Measurements from ENCODE around the gene CYP4F2. TPM values are rescaled to one million over a fixed set of nuclear protein-coding genes. Genes with fewer than 3 reads are reported as not detected.
"Not testable (repeated sequence)": the region's sequence is repeated elsewhere in the genome, so short reads cannot be mapped to it uniquely, and the experiment has no call there.

CYP4F2 gene
- total and polyA plus RNA-seq, 2 experiments from 2014 or later, result not detected

DNA sequence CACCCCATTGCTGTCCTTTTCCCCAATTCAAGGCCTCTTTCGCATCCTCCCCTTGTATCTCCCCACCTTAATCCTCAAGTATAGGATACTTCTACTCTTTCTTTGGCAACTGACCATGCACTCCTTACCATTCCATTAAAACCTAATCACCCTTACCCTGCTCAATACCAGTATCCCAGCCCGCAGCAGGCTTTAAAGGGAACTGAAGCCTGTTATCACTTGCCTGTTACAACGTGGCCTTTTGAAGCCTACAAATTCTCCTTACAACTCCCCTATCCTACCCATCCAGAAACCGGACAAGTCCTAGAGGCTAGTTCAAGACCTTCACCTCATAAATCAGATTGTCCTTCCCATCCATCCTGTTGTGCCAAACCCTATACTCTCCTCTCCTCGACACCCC is 66.2 kb downstream of the CYP4F2 start:
- Histone ChIP-seq H3K4me3 (no peak overlapping the region), H3K36me3 (ENCODE audit: low read depth) (no peaks in the 10 kb centered on the region), H3K9me3 (ENCODE audit: low read depth) (no peaks in the 10 kb centered on the region), H3F3A (ENCODE audit: insufficient read depth) (no peaks in the 10 kb centered on the region), H3K27ac (no peak overlapping the region), H4K20me1 (ENCODE audit: insufficient read depth) (no peaks in the 10 kb centered on the region), H3K9ac (no peak overlapping the region), H3K27me3 (replicated peaks; ENCODE audit: insufficient read depth) (no peaks in the 10 kb centered on the region), H3K79me2 (ENCODE audit: insufficient read depth) (no peaks in the 10 kb centered on the region), H3K9me2 (ENCODE audit: insufficient read depth) (no peaks in the 10 kb centered on the region), H3K4me2 (ENCODE audit: unreplicated experiment) (no peak overlapping the region), H2AFZ (no peak overlapping the region), H3K4me1 (ENCODE audit: insufficient read depth) (no peaks in the 10 kb centered on the region; the same call in 1 of the 2 replicates)
- no peak for DNase-seq
- TF ChIP-seq EZH2phosphoT487 (IDR thresholded peaks at IDR 0.05; ENCODE audit: insufficient read depth, low read depth) (no peak), EZH2 (IDR thresholded peaks at IDR 0.05; ENCODE audit: insufficient read depth, poor library complexity, severe bottlenecking) (no peak)
- WGBS, 2 experiments (ENCODE audit: low coverage in 1 of 2, low lambda C conversion rate in 2 of 2, missing lambda C conversion rate in 2 of 2), result 41 to 48% methylated on average over 5 of the region's 5 CpGs
- in situ Hi-C loops (cut with MboI), result no loop called here

DNA sequence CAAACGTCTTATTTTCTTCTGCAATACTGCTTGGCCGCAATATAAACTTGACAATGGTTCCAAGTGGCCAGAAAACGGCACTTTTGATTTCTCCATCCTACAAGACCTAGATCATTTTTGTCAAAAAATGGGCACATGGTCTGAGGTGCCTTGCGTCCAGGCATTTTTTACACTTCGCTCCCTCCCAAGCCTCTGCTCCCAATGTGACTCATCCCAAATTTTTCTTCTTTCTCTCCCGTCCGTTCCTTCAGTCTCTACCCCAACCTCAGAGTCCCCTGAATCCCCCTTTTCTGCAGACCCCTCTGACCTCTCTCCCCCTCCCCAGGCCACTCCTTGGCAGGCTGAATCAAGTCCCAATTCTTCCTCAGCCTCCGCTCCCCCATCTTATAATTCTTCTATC is 68.1 kb downstream of the CYP4F2 start:
- Histone ChIP-seq H3K9ac (no peak overlapping the region), H3K27me3 (replicated peaks; ENCODE audit: insufficient read depth) (no peaks in the 10 kb centered on the region), H3K36me3 (ENCODE audit: low read depth) (no peaks in the 10 kb centered on the region), H3K4me3 (no peak overlapping the region), H3K4me1 (ENCODE audit: insufficient read depth) (no peaks in the 10 kb centered on the region), H3K9me2 (ENCODE audit: insufficient read depth) (no peaks in the 10 kb centered on the region), H2AFZ (no peak overlapping the region), H3K79me2 (ENCODE audit: insufficient read depth) (no peaks in the 10 kb centered on the region), H3F3A (ENCODE audit: insufficient read depth) (no peaks in the 10 kb centered on the region), H3K9me3 (ENCODE audit: low read depth) (no peaks in the 10 kb centered on the region), H4K20me1 (ENCODE audit: insufficient read depth) (no peaks in the 10 kb centered on the region), H3K27ac (no peak overlapping the region), H3K4me2 (ENCODE audit: unreplicated experiment) (no peak overlapping the region)
- in situ Hi-C loops (cut with MboI), result no loop called here
- 46 to 49% methylated on average over 8 of the region's 8 CpGs for WGBS, 2 experiments (ENCODE audit: low coverage in 1 of 2, low lambda C conversion rate in 2 of 2, missing lambda C conversion rate in 2 of 2)
- no peak for TF ChIP-seq EZH2phosphoT487 (IDR thresholded peaks at IDR 0.05; ENCODE audit: insufficient read depth, low read depth)
- TF ChIP-seq EZH2 (IDR thresholded peaks at IDR 0.05; ENCODE audit: insufficient read depth, poor library complexity, severe bottlenecking), result no peak
- DNase-seq, result no peak

DNA sequence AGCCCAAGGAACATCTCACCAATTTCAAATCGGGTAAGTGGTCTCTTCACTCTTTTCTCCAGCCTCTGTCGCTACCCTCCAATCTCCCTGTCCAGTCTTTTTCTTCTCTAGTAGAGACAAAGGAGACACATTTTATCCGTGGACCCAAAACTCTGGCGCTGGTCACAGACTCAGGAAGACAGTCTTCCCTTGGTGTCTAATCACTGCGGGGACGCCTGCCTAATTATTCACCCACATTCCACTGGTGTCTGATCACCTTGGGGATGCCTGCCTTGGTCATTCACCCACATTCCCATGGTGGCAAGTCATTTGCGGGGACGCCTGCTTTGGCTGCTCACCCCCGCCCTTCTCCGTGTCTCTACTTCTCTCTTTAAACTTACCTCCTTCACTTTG is 68.6 kb downstream of the CYP4F2 start:
- no peaks in the 10 kb centered on the region for H3K79me2 ChIP-seq (ENCODE audit: insufficient read depth)

DNA sequence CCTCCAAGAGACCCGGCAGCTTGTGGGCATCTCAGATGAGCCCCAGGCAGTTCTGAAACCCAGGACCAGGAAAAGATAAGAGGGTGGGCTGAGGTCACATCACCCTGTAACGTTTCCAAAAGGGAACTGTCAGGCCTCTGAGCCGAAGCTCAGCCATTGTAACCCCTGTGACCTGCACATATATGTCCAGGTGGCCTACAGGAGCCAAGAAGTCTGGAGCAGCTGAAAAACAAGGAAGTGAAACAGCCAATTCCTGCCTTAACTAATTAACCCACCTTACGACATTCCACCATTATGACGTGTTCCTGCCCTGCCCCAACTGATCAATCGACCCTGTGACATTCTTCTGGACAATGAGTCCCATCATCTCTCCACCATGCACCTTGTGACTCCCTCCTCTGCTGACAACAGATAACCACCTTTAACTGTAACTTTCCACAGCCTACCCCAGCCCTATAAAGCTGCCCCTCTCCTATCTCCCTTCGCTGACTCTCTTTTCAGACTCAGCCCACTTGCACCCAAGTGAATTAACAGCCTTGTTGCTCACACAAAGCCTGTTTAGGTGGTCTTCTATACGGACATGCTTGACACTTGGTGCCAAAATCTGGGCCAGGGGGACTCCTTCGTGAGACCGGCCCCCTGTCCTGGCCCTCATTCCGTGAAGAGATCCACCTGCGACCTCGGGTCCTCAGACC is 69.1 kb downstream of the CYP4F2 start:
- H3K9ac ChIP-seq; DNase-seq; H3K27ac ChIP-seq; H3K4me2 ChIP-seq (ENCODE audit: unreplicated experiment); H3K4me1 ChIP-seq (ENCODE audit: insufficient read depth); H3K9me3 ChIP-seq (ENCODE audit: low read depth); H3K4me3 ChIP-seq; H3K36me3 ChIP-seq (ENCODE audit: low read depth); H3K9me2 ChIP-seq (ENCODE audit: insufficient read depth); in situ Hi-C loops (cut with MboI); H3F3A ChIP-seq (ENCODE audit: insufficient read depth); H2AFZ ChIP-seq; H3K27me3 ChIP-seq (replicated peaks; ENCODE audit: insufficient read depth); H4K20me1 ChIP-seq (ENCODE audit: insufficient read depth); H3K79me2 ChIP-seq (ENCODE audit: insufficient read depth): not testable (repeated sequence)
- 33 to 37% methylated on average over 13 of the region's 13 CpGs for WGBS, 2 experiments (ENCODE audit: low coverage in 1 of 2, low lambda C conversion rate in 2 of 2, missing lambda C conversion rate in 2 of 2)

More for the DNA sequence above, 68.6 kb downstream of the CYP4F2 start:
- 72% methylated on average over 10 of the region's 10 CpGs for WGBS, 2 experiments (ENCODE audit: low coverage in 1 of 2, low lambda C conversion rate in 2 of 2, missing lambda C conversion rate in 2 of 2)
- no peaks in the 10 kb centered on the region for H4K20me1 ChIP-seq (ENCODE audit: insufficient read depth)
- no peak overlapping the region for H3K9ac ChIP-seq
- no peaks in the 10 kb centered on the region for H3K9me3 ChIP-seq (ENCODE audit: low read depth)
- no peaks in the 10 kb centered on the region for H3K36me3 ChIP-seq (ENCODE audit: low read depth)
- no peaks in the 10 kb centered on the region for H3K9me2 ChIP-seq (ENCODE audit: insufficient read depth)
- H3K4me2 ChIP-seq (ENCODE audit: unreplicated experiment), result no peak overlapping the region
- in situ Hi-C loops (cut with MboI), result no loop called here
- no peak for TF ChIP-seq EZH2phosphoT487 (IDR thresholded peaks at IDR 0.05; ENCODE audit: insufficient read depth, low read depth)
- no peak for TF ChIP-seq EZH2 (IDR thresholded peaks at IDR 0.05; ENCODE audit: insufficient read depth, poor library complexity, severe bottlenecking)
- H3K4me3 ChIP-seq, result no peak overlapping the region
- H3K4me1 ChIP-seq (ENCODE audit: insufficient read depth), result no peaks in the 10 kb centered on the region
- H2AFZ ChIP-seq, result no peak overlapping the region
- no peak overlapping the region for H3K27ac ChIP-seq
- H3F3A ChIP-seq (ENCODE audit: insufficient read depth), result no peaks in the 10 kb centered on the region
- no peak for DNase-seq
- H3K27me3 ChIP-seq (replicated peaks; ENCODE audit: insufficient read depth), result no peaks in the 10 kb centered on the region
